HG03139 (cell line): ENCODE data around the gene CLK1.
"Not testable (repeated sequence)": the region's sequence is repeated elsewhere in the genome, so short reads cannot be mapped to it uniquely, and the experiment has no call there.

Experiments
- ATAC-seq: cut with Tn5 transposase; IDR thresholded peaks from one replicate; pipeline ENCODE4 v1.9.1; 2021; ENCODE audit not compliant: unreplicated experiment

Gene CLK1

DNA sequence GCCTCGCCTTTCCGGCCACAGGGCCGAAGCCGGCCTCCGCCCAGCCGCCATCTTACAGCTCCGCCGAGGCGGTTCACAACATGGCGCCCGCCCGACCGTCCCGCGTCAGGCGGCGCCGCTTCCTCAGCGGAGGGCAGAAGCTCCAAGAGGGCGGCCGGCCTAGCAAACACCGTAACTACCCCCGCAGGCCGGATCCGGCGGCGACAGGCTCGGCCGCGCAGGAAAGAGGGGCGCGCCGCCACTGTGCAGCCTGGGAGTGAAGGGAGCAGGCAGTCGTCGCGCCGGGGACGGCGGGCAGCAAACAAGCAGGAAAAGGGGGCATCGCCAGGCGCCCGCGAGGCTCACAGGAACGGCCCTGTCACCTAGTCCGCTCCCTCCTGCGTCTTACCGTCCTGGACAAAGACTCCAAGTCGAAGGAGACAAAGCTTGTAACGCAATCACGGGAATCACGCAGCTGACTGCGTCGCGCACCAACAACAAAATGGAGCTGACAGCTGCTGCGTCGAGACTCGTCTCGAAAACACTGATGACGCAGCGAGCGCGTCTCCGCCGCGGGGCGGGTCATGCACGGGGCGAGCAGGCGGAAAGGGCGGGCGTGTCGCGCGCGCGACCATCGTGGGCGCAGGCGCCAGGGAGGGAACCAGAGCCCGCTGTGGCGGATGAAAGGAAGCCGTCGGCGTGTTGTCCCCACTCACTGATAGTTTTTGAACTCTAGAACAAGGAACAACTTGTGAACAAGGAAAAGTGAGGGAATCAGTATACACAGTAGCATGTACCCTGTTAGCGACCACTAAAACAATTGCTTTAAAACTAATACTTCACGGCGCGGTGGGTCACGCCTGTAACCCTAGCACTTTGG lies at the start of gene CLK1:
CLK1 (minus strand) TSS at position 483 of the 859 bp plus-strand sequence. CDS start 2,796 bp downstream, outside the sequence.
- ATAC-seq, result peak; percentile 80

DNA sequence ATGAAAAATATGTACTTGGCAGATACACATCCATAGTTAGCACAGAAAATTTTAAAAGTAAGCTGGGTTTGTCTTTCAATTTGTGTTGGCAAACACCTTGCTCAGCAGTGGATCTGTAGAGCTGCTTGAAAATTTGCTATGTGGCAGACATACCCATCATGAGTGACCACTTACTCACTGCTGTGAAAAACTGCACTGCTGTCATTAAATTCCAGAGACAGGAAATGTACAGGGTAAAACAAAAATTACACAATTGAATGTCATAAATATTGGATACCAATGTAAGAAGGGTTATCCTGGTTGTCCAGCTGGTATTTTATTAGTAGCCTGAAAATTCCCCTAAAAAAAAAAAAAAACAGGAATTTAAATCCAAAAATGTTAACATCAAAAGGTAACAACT lies 49.2 kb upstream of the CLK1 start:
- ATAC-seq, result no peak

DNA sequence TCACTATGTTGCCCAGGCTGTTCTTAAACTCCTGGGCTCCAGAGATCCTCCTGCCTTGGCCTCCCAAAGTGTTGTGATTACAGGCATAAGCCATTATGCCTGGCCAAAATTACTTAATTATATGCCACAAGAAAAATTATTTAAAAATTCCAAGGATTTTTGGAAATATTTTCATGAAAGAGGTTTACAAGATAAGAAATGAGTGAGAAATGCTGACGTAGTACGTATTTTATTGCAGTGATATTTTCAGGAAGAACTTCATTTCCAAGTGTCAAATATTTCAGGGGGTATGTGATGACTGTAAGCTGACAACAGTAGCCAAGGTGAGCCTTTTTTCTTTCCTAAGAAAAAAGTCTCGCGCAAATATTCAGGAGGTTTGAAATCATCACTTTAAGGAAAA lies 45.5 kb upstream of the CLK1 start:
- ATAC-seq, result no peak

GRCh38 chr2:200905618-200906296 lies 41.3 kb upstream of the CLK1 start:
- ATAC-seq, result no peak

DNA sequence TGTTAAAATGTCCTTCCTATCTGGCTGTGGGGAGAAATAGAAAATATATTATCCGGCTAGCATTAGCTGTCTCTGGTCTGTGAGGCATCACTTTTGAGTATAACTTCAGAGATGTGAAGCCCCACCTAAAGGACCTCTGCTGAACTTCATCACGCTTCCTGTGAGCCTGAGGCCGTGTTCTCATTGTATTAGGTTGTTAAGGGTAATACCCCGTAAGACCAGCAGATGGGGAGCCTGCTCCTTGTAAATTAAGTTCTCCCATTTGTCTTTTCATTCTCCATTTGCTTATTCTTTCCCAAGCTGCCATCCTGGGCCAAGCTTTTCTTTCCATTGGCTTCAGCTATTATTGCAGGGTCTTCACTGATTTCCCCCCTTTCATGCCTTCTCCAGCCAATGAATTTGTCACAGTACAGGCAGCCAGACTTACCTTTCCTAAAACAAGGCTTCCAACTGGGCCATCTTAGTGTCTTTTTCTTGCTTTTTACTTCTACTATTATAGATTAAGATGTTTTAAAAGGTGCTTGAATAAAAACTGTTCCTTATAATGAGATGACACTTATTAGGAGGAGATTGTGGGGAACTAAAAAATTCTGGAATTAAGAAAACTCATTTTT lies 37.1 kb upstream of the CLK1 start:
- ATAC-seq, result peak; percentile 98

- ATAC-seq, result no peak
Measured at GRCh38 chr2:200899482-200899881, 35.0 kb upstream of the CLK1 start.

- ATAC-seq, result peak; percentile 89
Measured at GRCh38 chr2:200888704-200889625, 24.5 kb upstream of the CLK1 start, which contains the start of the genes NIF3L1 and PPIL3. NIF3L1 (plus strand) TSS chr2:200889371; CDS start chr2:200891944, 2,573 bp downstream. PPIL3 (minus strand) TSS chr2:200889077; CDS start chr2:200887615, 1,462 bp downstream.

DNA sequence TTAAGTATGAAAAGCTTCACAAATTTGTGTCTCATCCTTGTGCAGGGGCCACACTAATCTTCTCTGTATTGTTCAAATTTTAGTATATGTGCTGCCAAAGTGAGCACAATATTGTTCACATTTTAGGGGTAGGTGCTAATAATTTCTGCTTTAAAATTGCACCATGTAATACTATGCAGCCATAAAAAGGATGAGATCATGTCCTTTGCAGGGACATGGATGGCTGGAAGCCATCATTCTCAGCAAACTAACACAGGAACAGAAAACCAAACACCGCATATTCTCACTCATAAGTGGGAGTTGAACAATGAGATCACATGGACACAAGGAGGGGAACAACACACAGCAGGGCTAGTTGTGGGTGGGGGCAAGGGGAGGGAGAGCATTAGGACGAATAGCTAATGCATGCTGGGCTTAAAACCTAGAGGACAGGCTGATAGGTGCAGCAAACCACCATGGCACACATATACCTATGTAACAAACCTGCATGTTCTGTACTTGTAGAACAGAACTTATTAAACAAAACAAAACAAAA lies 17.3 kb upstream of the CLK1 start:
- not testable (repeated sequence) for ATAC-seq

DNA sequence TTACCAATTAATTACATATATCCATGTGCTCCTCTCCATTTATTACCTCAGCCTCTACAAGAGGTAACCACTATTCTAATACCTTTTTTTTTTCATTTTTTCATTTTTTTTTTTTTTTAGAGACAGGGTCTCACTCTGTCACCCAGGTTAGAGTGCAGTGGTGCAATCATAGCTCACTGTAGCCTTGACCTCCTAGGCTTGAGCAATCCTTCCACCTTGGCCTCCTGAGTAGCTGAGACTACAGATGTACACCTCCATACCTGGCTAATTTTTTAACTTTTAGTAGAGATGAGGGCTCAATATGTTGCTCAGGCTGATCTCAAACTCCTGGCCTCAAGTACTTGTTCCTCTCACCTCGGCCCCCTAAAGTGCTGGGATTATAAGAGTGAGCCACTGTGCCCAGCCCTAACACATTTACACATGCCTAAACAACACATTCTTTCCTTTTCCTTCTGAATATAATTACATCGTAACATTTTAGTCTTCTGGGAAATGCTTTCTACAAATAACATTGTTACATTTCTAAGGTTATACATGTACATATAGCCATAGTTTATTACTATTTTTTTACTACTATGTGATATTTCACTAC lies 13.9 kb upstream of the CLK1 start:
- ATAC-seq, result no peak

- no peak for ATAC-seq
Measured at GRCh38 chr2:200877443-200877842, 13.0 kb upstream of the CLK1 start.

DNA sequence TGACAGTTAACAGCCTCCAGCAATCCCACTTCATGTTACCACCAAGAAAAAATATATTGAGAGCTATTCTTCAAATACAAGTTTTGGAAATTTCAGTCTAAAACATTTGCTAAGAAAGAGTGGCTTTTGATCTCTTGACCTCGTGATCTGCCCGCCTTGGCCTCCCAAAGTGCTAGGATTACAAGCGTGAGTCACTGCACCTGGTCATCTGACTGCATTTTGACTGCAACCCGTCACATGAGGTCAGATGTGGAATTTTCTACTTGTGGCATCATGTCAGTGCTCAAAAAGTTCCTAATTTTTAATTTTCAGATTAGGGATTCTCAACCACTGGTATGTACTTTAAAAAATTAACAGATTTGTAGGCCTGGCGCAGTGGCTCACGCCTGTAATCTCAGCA lies 9.1 kb upstream of the CLK1 start:
- ATAC-seq, result no peak

DNA sequence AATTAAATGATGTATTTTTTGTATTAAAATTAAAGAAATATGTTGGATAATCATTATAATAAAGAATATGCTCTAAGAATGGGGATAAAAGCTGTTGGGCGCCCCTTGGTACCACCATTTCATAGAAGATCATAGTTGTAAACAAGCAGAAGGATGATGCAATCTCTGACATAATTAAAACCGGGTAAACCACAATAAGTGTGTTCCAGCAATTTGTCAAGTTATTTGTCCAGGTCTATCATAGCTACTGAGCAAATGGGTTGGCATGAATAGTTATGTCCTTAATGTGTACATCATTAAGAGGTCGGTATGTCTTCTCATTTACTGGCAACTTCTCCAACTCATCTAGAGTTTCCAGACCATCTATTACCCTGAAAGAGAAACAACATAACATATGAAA lies 6.7 kb upstream of the CLK1 start:
- no peak for ATAC-seq

DNA sequence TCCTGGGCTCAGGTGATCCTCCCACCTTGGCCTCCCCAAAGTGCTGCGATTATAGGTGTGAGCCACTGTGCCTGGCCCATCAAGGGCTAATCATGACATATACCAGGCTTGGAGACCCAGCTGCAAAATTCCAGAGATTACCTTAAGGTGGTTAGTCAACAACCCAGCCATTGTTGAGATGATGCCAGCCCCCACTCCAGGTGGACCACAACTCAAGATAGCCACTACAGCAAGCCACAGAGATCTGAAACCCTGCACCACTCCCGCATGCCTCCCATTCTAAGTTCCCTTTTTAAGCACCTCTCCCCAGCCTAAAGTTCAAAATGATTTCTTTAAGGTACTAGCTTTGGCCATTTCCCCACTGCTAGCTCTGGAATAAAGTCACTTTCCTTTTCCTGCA lies 4.6 kb upstream of the CLK1 start:
- no peak for ATAC-seq

GRCh38 chr2:200863782-200864175 lies 679 bp downstream of the CLK1 start:
- no peak for ATAC-seq

GRCh38 chr2:200862532-200863000 lies 1.9 kb downstream of the CLK1 start:
- ATAC-seq, result no peak

DNA sequence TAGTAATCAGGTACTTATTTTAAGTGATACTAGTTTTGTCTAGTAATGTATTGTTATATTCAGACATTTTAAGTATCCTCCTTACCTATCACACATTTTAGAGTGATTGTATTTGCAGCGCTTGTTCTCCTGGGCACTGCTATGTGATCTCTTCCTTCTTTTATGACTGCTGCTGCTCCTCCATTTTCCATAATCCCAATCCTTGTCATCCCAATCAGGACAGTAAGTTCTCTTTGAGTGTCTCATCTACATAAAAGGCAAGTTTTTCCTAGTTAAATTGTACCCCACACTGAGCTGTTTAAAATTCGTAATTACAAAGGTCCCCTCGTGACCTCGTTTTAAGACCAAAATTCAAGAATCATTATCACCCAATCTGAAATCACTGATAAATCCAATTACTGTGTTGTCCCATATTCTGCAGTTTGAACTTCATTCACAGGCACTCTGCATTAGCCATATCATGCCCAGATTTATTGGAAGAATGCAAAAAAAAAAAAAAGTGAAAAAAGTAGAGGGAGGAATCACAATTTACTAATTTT lies 2.8 kb downstream of the CLK1 start:
- no peak for ATAC-seq

DNA sequence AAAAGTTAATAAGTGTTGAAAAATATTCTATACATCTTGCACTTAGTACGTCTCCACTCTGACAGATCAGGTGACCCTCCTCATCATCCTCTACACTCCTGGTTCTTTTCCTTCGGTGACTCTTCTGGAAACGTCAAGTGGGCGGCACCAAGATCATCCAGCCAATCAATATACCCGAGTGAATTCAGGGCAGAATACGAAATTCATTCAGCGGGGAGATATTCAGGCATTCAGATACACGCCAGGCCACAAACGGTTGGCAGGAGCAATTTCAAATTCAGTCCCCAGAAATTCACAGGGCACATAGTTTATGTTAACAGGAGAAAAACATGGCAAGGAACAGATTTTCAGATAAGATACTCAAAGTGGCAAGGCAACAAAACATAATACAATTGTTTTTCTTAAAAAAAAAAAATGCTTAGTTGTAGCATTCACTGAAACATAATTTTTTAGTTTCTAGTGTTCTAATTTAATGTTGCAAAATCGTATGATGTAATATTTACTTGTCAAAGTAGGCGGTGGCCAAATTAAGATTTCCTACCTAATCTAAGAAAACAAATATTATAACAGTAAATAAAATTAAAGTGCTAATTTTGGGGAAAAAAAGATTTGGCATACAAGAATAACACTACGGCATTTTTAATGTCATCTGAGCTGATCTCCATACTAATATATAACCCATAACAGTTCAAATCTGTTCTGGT lies 4.2 kb downstream of the CLK1 start:
- ATAC-seq, result no peak

- ATAC-seq, result no peak
Measured at GRCh38 chr2:200856806-200857205, 7.7 kb downstream of the CLK1 start.

DNA sequence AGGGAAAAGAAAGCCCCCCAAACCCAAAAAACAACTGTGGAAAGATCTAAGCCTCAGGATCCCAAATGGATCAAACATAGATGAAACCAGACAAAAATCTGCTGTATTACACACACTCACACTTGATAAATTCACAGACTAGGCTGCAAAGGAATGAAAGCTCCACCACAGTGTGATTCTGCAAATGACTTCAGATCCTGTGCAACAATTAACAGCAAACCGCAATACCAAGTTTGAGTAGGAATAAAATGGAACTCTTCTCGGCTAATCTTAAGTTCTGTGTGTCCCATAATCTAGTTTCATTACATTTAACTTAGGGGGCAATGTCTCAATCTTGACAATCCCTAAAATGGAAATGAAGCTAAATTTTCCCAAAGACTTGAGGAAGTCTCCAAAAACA lies 11.9 kb downstream of the CLK1 start:
- no peak for ATAC-seq
